ENCODE data around the gene GADD45A.
A peak's percentile ranks its signal among the peaks of the same experiment; 100 is the strongest.
"Not testable (repeated sequence)": the region's sequence is repeated elsewhere in the genome, so short reads cannot be mapped to it uniquely, and the experiment has no call there.

Gene GADD45A

DNA sequence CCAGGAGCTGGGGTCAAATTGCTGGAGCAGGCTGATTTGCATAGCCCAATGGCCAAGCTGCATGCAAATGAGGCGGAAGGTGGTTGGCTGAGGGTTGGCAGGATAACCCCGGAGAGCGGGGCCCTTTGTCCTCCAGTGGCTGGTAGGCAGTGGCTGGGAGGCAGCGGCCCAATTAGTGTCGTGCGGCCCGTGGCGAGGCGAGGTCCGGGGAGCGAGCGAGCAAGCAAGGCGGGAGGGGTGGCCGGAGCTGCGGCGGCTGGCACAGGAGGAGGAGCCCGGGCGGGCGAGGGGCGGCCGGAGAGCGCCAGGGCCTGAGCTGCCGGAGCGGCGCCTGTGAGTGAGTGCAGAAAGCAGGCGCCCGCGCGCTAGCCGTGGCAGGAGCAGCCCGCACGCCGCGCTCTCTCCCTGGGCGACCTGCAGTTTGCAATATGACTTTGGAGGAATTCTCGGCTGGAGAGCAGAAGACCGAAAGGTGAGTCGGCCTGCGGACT, at the start of gene GADD45A:
Gene GADD45A, plus strand, starts transcription at position 135 of the 491 bp plus-strand sequence. Its CDS starts 294 bp downstream, at position 429.
- DNase-seq (ENCODE audit: low read depth in 2 of 2), result peak; percentile 73 to 83

GRCh38 chr1:67636146-67636545, 48.9 kb upstream of the GADD45A start:
- DNase-seq (ENCODE audit: low read depth in 2 of 2), result no peak

DNA sequence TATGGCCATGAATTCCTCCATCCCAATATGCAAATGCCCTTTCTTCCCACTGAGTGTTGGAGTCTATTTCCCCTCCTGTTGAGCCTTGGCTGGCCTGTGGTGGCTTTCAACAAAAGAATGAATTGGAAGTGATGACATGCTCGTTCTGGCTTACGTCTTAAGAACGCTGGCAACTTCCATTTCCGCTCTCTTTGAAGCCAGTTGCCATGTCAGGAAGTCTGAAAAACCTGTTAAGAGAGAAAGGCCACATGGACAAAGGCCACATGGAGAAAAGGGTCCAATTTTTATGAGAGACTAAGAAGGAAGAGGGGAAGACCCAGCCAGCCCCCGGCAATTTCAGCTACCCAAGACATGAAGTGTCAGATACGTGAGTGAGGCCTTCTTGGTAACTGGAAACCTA, 45.6 kb upstream of the GADD45A start:
- no peak for DNase-seq (ENCODE audit: low read depth in 2 of 2)

DNA sequence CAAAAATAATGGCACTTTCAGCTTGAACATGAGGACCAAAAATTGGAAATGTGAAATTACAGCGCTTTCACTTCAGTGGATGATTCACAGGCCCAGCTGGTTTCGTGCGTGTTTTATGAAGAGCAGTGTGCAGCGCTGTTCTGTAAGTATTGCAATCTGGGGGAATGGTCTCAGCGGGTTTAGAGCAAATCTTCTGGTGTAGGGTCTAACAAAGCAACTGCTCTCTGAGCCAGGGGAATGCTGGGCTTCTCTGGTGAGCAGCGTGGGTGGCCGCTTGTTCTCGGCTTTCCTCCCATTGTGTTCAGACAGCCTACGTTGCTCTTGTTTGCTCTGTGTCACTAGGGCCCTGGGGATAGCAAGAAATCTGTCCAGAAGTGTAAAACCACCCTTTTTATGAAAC, 42.4 kb upstream of the GADD45A start:
- no peak for DNase-seq (ENCODE audit: low read depth in 2 of 2)

GRCh38 chr1:67644566-67644965, 40.4 kb upstream of the GADD45A start:
- DNase-seq (ENCODE audit: low read depth in 2 of 2), result no peak

DNA sequence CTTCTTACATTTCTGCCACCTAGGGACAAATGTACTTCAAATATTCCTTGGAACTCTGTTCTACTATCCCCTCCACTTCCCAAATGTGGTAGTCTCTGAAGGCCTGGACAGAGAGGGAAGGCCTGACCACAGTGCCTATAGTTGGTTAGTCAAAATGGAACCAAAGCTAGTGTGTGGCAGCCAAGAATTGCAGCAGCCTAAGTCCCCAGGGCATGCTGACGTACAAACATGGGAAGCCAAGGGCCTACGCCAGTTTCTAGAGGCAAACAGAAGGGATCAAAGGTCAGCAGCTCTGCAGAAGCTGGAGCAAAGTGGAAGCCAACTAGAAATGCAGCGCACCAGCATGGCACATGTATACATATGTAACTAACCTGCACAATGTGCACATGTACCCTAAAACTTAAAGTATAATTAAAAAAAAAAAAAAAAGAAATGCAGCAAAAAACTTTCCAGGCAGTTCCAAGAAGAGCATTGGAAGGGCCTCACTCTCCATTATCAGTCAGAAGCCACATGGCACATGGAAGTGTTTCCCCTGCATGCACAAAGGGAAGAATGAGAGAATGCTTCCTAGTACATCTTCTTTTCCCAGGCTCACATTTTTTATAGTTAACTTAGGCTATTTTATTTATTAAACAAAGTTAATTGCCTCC, 39.4 kb upstream of the GADD45A start:
- DNase-seq (ENCODE audit: low read depth in 2 of 2), result no peak

- DNase-seq (ENCODE audit: low read depth in 2 of 2), result no peak
Observed at GRCh38 chr1:67646145-67647035, 38.6 kb upstream of the GADD45A start.

GRCh38 chr1:67647036-67647798, 37.8 kb upstream of the GADD45A start:
- no peak for DNase-seq (ENCODE audit: low read depth in 2 of 2)

DNA sequence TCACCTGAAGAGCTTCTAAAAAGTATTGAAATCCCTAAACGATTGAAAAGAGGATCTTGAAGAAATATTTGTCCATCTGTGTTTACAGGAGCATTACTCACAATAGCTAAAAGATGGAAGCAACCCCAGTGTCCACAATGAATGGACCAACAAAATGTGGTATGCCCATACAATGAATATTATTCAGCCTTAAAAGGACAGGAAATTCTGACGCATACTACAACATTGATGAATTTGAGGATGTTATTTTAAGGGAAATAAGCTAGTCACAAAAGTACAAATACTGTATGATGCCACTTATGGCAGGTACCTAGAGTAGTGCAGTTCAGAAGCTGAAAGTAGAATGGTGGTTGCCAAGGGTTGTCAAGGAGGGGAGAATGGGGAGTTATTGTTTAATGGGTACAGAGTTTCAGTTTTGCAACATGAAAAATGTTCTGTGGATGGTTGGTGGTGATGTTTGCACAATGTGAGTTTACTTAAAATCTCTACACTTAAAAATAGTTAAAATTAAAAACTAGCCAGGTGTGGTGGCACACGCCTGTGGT, 37.1 kb upstream of the GADD45A start:
- DNase-seq (ENCODE audit: low read depth in 2 of 2), result no peak

- no peak for DNase-seq (ENCODE audit: low read depth in 2 of 2)
Observed at GRCh38 chr1:67648582-67649326, 36.2 kb upstream of the GADD45A start.

DNA sequence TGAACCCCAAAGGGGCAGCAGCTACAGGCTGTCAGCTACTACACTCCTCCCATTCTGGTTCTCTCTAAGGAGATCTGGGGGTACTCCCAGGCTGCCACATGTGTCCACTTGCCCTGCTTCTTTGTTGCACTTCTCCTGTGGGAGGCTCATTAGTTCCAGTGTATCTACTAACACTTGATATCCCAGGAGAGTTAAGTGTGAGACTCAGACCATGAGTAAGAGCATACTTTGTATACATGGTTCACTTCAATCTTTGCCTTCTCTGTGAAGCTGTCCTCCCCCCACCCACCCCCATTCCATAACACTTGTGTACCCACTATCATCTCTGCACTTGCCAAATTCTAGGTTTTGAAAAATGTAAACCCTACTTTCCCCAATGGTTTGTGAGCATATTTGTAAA, 34.9 kb upstream of the GADD45A start:
- DNase-seq (ENCODE audit: low read depth in 2 of 2), result no peak

GRCh38 chr1:67651031-67651430, 34.0 kb upstream of the GADD45A start:
- DNase-seq (ENCODE audit: low read depth in 2 of 2), result no peak

- DNase-seq (ENCODE audit: low read depth in 2 of 2), result no peak
Observed at GRCh38 chr1:67652800-67653199, 32.2 kb upstream of the GADD45A start.

DNA sequence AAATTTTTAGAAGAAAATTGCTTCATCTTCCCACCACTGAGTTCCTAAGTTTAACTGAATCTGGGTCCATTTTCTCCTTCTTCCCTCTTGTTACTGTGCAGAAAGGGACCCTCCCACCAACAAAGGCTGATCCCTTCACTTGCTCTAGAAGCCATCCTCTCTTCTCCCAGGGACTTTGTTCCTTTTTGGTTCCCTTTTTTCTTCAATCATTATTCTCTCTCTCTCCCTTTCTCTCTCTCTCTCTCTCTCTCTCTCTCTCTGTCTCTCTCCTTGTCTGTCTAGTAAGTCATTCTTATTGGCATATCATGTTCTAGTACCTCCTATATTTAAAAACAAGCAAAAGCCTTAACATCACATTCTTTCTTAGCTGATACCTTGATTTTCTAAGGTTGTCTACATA, 31.7 kb upstream of the GADD45A start:
- no peak for DNase-seq (ENCODE audit: low read depth in 2 of 2)

DNA sequence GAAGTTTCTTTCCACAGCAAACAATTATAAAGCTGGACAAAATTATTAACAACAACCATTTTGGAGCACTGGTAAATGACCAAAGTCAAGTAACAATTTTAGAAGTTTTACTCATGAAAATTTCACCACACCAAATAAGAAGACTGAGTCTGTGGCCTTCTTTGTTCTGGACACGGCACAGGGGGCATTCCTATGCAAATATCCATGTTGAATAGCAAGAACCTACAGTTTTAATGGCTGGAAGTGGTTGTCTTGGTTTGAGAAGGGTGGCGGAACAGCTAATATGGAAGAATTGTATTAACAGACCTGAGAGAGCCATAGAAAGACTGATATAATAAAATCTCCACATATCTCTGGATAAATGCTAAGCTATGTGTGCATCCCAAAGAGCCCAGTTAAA, 29.4 kb upstream of the GADD45A start:
- DNase-seq (ENCODE audit: low read depth in 2 of 2), result no peak

DNA sequence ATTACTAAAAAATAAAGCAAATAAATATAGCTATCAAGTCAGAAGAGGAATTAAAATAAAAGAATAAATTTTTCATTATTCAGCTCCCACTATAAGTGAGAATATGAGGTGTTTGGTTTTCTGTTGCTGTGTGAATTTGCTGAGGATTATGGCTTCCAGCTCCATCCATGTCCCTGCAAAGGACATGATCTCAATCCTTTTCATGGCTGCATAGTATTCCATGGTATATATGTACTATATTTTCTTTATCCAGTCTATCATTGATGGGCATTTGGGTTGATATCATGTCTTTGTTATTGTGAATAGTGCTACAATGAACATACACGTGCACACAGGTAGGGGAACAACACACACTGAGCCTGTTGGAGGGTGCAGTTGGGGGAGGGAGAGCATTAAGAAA, 27.8 kb upstream of the GADD45A start:
- DNase-seq (ENCODE audit: low read depth in 2 of 2), result not testable (repeated sequence)

GRCh38 chr1:67659229-67659628, 25.8 kb upstream of the GADD45A start:
- DNase-seq (ENCODE audit: low read depth in 2 of 2), result no peak

GRCh38 chr1:67662884-67663283, 22.1 kb upstream of the GADD45A start:
- DNase-seq (ENCODE audit: low read depth in 2 of 2), result no peak

- DNase-seq (ENCODE audit: low read depth in 2 of 2), result no peak
Observed at GRCh38 chr1:67664048-67664447, 21.0 kb upstream of the GADD45A start.

- not testable (repeated sequence) for DNase-seq (ENCODE audit: low read depth in 2 of 2)
Observed at GRCh38 chr1:67665307-67665706, 19.7 kb upstream of the GADD45A start.

- no peak for DNase-seq (ENCODE audit: low read depth in 2 of 2)
Observed at GRCh38 chr1:67666636-67667035, 18.4 kb upstream of the GADD45A start.
